ENCODE data around the gene TMEM190.

The TMEM190 gene

DNA sequence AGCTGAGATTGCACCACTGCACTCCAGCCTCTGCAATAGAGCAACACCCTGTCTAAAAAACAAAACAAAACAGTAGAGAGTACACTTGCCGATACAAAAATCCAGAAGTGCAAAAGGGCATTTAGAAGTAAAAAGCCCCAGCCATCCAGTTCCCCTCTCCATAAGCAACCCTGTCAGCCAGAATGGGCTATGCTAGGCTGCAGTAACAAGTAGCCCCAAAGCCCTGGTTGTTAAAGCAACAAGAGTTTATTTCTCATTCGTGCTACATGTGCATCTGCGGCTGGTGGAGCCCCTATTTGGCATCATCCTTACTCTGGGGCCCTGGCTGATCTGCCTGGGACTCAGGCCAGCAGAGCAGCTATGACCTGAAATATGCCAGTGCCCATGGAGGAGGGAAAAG lies 47.9 kb downstream of the TMEM190 start:
- DNase-seq, result no peak

GRCh38 chr19:55426042-55426441 lies 49.4 kb downstream of the TMEM190 start:
- DNase-seq, result no peak

Measured in NCI-H2029 treated with DMSO at 0.1 percent for 48 hours (cell line).